ENCODE measurements around the gene DISC1.
"Not testable (repeated sequence)": the region's sequence is repeated elsewhere in the genome, so short reads cannot be mapped to it uniquely, and the experiment has no call there.

The DISC1 gene

DNA sequence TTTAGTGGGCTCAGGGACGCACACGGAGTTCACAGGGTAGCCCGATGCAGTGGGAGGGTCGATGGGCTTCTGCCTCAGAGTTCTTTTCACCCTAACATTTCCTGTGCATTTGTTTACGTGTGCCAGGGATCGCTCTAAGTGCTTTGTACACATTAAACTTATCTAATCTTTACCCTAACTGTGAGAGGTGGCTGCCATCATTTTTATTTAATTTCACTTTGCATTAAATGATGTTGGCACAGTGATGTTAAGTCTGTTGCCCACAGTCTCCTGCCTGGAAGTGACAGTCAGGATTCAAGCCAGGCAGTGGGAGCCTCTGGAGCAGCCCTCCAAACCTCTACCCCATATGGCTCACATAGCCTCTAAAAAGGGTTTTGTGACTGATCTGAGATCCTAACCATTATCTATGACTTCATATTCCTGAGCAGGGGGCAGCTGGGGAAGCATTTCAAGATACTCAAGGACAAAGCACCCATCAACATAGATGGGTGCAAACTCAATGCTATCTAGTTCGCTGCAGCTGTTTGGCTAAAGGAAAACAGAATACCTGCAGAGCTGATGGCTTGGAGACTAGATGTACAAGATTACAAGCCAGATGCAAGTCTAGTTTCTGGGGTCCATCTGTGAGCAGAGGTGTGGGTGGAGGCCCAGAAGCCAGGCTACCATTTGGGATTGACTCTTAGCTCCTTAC, 303.8 kb downstream of the DISC1 start:
- DNase-seq (ENCODE audit: low read depth in 3 of 3), result no peak

DNA sequence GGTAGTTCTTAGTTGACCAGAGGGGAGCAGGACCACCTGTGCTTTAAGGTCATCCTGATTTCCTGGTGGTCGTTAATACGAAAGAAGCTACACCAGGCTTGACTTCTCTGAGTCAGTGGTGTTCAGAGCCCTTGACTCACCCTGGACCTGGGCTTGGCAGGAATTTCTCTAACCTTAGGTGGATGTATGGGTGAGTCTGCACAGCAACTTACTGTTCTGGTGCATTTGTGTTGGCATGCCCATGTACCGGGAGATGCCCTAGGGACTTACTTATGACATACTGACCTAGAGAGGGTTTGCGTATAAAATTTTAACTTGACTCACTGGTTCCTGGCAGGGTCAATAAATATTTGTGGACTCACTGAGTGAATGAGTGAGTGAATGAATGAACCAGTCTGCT, 304.6 kb downstream of the DISC1 start:
- no peak for DNase-seq (ENCODE audit: low read depth in 3 of 3)

DNA sequence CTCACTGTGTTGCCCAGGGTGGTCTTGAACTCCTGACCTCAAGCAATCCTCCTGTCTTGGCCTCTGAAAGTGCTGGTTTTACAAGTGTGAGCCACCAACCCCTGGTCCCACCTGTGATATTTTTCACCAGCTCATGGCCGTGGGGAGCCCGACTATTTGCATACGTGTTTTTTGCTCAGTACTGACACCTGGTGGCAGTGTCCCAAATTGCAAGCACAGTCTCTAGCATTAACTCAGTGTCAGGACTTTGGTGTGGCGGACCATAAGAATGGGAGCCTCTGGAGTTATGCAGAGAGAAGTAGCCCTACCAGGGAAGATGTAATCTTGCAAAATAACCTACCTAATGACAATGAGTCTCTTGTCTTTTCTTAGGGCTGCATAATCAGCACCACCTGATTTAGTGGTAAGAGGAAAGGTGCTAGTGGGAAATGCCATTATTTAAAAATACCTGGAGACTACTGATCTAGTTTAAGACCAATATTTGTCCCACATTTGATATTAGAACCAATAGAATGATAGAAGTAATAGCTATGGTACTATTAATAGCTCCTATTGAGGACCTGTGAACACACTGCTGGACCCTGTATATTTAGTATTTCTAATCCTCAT, 305.4 kb downstream of the DISC1 start:
- no peak for DNase-seq (ENCODE audit: low read depth in 3 of 3)

DNA sequence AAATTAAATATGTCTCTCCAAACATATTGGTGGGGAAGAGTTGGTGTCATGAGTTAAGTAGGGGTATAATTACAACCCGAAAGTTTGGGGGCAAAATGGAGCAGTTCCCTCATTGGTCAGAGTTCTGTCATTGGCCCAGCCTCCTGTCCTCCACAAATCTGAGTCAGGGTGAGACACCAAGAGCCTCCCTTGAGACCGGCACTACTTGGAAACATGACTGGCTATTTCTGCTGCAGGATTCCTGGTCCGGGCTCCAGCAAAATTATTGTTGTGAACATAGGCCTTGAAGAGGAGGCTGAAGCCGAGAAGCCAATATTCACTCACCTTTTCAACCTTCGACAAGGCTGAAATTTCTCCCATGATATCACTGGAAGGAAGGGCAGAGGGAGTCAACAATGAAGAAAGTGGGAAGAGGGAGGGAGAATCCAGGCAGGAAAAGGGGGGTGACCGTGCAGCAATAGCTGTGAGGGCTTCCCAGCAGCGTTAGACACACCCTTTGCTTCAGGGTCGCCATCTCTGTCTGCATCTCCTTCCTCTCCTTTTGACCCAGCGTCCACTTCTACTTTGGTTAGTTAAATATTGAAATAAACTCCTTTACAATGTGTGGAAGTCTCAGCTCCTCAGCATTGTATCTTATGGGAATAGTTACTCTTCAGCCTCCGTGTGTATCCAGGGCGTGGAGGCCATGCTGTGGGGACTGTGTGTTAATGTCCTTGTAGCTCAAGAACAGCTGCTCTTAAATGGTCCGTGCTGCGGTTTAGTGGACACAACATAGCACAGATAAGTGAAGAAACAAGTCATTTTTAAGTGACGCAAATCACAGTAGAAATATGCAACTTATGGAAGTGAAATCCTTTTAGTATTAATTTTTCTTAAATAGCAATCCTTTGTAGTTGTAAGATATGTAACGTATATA, 307.4 kb downstream of the DISC1 start:
- no peak for DNase-seq (ENCODE audit: low read depth in 3 of 3)

DNA sequence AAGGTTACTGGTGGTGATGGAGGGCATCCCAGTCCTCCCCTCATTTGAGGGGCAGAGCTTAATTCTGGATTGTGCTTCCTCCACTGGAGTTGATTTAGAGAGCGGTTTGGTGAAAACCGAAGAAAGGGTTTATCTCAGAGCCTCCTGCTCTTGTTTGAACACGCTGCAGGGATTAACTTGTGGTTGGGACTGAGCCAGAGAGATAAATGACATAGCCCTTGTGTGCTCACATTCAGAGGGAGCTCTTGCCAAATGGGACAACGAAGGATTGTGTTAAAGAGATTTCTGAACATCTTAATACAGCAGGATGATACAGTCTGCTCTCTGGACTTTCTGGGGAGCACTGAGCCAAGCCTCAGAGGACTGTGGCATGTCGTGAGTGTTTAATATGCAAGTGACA, 308.2 kb downstream of the DISC1 start:
- DNase-seq (ENCODE audit: low read depth in 3 of 3), result no peak

DNA sequence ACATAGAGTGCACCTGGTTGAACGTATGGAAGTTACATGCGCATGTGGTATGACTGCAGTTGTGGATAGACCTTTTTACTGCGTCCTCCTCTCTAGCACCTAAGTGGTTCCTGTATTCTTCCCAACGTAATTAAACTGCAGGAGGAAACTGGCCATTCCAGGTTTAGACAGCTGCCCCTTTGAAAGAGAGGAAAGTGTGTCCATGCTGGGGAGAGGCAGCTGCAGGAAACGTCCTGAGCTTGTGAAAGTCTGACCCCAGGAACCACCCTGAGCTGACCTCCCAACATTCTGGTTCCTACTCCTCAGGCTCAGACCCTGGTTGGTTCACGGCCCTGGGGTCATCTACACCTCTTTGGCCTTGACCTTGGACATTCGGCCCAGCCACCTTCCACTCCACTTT, 309.3 kb downstream of the DISC1 start:
- DNase-seq (ENCODE audit: low read depth in 3 of 3), result no peak

DNA sequence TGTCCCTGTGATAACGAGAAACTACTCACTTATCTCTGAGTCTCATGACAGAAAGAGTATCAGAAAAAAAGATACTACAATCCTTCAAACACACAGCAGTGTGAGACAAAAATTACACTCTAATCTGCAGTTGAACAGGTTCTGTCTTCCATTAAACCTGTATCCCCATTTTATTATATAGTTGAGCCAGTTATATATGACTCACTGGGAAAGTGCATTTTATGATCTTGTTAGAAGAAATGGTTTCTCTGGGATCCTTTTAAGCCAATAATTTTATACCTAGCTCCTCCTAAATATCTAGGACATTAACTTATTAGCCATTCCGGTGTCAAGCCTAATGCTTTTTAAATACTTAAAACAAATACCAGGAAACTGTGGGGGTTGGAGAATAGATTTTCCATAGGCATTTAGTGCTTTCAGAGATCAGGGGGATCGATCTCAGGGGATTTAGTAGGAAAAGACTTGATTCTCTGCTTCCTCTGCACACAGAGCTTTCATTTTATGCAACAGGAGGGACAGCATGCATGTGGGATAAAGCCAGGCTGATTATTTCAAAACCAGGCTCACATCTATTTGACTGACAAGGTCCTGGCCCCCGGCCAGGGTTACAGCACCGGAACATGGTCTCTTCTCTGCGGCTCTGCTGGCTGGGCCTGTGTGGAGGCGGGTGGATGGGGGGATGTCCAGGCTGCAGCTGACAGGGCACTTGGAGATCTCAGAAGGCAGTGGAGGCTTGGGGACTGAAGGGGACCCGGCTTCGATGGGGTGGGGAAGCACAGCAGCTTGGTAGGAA, 310.6 kb downstream of the DISC1 start:
- DNase-seq (ENCODE audit: low read depth in 3 of 3), result no peak

DNA sequence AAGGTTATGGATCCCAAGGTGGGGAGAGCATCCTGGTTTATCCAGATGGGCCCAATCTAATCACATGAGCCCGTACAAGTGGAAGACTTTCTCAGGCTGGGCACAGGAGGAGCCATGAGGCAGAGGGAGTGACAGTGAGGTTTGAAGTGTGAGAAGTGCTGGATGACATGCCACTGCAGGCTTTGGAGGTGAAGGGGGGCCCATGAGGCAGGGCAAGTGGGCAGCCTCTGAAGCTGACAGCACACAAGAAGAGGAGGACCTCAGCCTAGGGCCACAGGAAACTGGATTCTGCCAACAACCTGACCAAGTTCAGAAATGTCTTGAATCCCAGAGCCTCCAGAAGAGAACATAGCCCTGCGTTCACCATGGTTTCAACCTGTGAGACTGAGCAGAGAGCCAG, 311.6 kb downstream of the DISC1 start:
- DNase-seq (ENCODE audit: low read depth in 3 of 3), result no peak

DNA sequence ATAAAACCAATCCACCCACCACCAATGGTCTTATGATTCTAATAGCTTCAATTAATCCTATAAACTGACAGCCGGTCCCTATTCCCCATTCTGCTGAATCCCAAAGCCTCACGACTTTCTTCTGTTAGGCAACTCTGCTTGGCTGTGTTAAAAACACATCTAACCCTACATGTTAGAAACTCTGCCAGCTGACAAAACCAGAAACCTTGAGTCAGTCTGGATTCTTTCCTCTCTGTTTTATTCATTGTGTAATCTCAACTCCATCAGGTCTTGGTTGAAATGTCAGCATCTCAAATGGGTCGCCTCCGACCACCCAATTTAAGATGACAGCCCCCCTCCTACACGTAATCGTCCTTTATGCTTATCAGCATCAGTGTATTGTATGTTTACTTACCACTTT, 312.1 kb downstream of the DISC1 start:
- no peak for DNase-seq (ENCODE audit: low read depth in 3 of 3)

DNA sequence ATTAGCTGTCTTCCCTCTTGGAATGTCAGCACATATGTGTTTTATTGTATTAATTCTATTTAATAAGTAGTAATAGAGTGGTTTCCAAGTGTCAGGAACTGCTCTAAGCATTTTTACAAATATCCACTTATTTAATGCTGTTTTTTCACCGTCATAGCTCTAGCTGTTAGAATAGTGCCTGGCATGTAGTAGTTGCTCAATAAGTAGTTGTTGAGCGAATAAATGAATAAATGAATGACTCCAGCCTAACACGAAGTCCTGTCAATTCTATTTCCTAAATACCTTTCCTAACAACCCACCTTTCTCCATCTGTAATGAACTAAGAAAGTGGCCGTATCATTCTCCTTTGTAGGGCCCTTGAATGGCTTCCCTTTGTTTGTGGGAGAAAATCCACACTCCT, 312.5 kb downstream of the DISC1 start:
- DNase-seq (ENCODE audit: low read depth in 3 of 3), result no peak

DNA sequence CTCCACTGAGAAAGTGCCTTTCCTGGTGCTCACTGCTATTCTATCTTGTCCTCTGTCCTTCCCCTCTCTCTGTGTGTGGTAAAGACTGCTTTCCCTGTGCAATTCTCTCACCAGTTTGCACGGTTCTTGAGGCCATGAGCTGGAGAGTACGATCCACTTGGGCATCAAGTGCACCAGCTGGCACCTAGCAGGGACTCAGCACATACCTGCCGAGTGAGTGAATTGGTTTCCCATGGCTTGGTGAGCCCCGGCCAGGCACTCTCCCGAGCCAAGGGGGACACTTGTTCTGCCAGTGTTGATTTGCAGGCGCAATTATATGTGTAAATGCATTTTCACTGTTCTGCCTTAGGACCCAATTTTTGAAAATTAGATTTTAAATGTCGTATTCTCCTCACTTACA, 313.5 kb downstream of the DISC1 start:
- no peak for DNase-seq (ENCODE audit: low read depth in 3 of 3)

DNA sequence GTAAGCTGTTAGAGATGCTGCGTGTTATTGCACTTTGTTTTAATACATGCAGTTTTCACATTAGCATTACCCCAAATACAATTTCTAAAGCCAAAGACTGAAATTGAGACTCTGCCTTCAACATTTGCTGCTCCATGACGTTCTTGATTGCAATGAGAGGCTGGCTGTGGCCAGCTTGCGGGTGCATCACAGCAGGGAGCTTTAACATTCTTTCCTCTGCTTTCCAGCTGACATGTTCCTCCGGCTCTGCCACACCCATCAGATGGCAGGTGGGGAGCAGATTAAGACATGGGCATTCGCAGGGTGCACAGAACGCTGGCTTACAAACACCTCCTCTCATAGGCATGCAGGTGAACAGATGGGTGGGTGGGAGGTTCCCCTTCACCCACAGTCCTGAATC, 314.1 kb downstream of the DISC1 start:
- no peak for DNase-seq (ENCODE audit: low read depth in 3 of 3)

DNA sequence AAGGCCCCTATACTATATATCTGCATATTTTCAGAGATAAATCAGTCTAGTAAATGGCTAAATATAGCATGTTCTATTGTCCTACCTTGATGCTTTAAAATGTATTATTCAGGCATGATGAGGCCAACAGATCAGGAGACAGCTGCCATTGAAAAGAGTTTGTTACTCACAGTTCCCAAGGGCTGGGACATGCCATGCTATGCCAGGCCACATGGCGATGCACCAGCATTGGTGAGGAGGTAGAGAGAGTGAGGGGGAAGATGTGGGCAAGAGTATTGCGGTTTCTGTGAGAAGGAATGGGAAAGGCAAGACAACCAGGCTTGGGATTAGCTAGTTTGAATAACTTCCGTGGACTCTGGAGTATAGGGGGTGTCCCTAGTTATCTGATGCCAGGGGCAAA, 316.5 kb downstream of the DISC1 start:
- no peak for DNase-seq (ENCODE audit: low read depth in 3 of 3)

DNA sequence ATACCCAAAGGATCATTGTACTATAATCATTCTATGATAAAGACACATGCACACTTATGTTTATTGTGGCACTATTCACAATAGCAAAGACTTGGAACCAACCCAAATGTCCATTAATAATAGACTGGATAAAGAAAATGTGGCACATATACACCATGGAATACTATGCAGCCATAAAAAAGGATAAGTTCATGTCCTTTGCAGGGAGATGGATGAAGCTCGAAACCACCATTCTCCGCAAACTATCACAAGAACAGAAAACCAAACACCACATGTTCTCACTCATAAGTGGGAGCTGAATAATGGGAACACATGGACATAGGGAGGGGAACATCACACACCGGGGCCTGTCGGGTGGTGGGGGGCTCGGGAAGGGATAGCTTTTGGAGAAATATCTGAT, 321.5 kb downstream of the DISC1 start:
- DNase-seq (ENCODE audit: low read depth in 3 of 3), result not testable (repeated sequence)

DNA sequence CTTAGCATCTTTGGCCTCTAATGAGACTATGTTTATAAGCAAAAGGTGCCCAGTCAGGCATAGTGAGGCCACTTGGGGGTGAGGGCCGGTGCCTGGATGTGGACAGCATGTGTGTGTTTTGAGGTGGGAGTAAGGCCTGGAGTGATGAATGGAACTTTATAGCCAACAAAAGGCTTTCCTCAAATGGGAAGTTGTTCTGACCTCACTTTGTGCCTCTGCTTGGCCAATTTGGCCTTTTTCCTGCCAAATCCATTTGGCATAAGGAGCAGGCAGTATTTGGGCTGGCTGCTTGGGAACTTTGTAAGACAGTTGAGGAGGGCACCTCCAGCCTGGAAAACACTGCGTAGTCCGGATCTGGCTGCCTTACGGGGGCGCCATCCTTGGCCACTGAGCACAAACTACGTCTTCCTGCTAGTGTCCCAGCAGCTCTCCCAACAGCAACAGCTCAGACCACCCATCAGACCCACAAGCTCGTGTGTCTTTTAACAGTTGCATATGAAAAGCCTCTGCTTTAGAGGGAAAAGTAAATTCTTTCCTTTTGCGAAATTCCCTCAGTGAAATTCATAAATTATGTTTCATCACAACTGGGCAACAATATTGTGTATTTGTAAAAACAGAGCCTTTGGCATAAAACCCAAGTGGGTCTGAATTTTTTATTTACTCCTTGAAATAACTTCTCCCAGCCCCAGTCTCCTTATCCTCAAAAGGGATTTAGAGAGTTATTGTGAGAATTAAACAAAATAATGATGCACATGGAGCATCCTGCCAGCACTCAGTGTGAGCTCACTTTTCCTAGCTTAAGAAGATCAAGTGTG, 322.9 kb downstream of the DISC1 start:
- no peak for DNase-seq (ENCODE audit: low read depth in 3 of 3)

DNA sequence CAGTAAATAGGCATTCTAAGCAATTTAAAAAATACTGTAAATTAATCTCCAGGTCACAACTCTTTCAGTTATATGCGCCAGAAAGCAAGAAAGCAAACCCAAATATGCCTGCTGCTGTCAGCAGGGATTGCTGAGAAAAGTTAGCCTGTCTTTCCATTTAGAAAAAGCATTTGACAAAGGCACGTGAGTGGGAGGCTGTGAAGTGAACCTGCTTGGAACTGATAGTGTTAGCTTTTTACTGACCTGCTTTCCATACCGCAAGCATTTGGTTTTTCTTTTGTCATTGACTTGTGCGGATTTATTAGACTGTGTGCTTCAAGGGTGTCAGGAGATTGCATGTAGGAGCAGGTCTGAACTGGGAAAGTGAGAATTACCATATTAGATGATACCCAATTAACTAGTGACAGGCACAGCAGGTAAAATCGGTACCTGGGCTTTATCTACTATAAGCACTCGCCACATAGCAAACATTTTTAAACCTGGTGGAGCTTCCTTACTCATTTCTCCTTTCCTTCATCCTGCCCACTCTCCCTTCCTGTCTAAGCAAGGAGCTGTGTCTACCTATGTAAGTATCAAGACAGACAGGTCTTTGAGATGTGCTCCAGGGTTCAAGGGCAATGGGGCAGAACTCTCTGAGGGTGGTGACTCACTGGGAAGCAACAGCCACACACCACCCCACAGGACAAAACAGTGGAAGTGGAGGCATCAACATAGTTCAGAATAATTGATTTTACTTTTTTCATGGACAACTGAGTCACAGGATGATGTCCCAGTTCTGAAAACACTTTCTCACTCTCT, 323.9 kb downstream of the DISC1 start:
- no peak for DNase-seq (ENCODE audit: low read depth in 3 of 3)

DNA sequence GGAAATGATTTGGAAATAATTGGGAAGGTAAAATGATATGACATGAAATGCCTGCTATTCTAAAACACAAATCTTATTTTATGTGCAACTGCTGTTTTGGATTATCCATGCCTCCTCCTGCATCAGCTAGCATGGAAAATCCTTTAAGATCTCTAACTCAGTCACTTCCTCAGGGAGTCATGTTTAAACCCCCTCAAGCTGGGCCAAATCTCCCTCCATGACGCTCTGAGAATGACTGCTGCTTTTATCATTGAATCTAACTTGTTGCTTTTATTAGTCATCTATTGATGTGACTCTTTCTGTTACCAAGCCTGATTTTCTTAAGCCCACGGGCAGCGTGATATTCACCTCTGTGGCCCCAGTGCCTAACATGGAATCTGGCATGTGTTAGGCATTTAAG, 324.8 kb downstream of the DISC1 start:
- no peak for DNase-seq (ENCODE audit: low read depth in 3 of 3)

DNA sequence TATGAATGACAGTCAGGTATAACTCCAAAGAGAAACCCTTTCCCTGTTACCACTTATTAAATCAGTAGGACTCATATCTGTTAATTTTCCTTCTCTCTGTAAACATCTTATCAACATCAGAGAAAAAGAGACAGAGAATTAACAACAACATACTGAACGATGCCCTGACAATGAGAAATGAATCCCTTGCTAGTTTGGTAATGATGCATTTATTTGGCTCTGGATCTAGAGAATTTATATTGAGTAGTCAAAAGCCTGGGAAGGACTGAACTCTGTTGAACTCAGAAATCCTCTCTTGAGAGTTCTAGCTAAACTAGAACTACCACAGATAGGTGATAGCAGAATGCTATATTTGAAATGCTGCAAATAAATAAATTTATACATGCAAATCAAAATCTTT, 325.6 kb downstream of the DISC1 start:
- DNase-seq (ENCODE audit: low read depth in 3 of 3), result no peak

DNA sequence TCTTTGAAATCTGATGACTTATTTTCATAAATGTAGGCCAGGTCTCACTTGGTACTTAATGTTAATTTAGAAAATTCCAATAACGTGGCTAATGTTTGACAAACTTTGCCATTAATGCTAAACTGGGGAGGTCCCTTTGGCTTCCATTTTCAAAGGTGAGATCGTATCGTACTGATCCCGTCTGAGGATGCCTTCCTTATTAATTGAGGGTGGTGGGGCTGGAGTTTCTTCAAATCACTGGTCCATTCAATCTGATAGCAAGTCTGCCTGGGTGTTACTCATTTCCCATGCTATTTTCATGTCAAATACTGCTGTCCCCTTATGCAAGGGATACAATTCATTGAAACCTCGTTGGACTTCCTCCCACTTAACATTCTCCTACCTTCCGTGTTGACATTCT, 327.1 kb downstream of the DISC1 start:
- DNase-seq (ENCODE audit: low read depth in 3 of 3), result no peak

DNA sequence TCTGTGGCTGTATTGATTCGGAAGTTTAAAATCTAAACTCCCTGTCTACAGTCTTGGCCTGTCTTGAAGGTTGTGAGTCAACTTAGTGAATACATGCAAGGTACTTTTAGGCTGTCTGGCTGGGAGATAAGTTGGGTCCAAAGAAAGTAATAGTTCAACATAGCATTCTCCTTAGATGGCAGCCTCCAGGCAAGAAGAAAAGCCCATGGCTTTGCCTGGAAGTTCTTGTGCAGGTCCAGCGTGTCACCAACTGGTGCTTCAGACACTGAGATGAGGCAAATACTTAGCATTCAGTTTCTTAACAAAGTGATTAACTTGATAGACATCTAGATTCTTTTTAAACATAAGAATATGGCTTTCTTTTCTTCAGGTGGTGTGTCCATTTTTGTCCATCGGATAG, 328.2 kb downstream of the DISC1 start:
- no peak for DNase-seq (ENCODE audit: low read depth in 3 of 3)
